C4-2B (cell line): ENCODE results near the gene TAS2R40.

Source experiments
- ZFX ChIP-seq: fragments of 450-650 bp; IDR thresholded peaks from 2 replicates; pipeline ENCODE4 v1.6.1; 2017
- TF ChIP-seq, protein P1 (sequence below): fragments of 450-650 bp; conservative IDR thresholded peaks from 2 replicates; pipeline ENCODE4 v1.5.1; 2017; ENCODE audit warnings: mild to moderate bottlenecking

DNA sequence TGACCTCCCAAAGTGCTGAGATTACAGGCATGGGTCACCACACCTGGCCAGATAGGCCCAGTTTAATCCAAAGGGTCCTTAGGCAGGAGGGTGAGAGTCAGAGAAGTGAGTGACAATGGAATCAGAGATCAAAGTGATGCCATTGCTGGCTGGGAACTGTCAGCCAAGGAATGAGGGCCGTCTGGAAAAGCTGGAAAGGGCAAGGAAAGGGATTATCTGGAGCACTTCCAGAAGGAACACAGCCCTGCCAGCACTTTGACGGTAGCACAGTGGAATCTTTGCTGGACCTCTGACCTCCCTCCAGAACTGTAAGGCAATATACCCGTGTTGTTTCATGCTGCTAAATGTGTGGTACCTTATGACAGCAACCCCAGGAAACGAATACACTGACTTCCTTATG is 11.3 kb upstream of the TAS2R40 start:
- TF ChIP-seq, protein P1, sequence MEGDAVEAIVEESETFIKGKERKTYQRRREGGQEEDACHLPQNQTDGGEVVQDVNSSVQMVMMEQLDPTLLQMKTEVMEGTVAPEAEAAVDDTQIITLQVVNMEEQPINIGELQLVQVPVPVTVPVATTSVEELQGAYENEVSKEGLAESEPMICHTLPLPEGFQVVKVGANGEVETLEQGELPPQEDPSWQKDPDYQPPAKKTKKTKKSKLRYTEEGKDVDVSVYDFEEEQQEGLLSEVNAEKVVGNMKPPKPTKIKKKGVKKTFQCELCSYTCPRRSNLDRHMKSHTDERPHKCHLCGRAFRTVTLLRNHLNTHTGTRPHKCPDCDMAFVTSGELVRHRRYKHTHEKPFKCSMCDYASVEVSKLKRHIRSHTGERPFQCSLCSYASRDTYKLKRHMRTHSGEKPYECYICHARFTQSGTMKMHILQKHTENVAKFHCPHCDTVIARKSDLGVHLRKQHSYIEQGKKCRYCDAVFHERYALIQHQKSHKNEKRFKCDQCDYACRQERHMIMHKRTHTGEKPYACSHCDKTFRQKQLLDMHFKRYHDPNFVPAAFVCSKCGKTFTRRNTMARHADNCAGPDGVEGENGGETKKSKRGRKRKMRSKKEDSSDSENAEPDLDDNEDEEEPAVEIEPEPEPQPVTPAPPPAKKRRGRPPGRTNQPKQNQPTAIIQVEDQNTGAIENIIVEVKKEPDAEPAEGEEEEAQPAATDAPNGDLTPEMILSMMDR: no peak
- no peak for TF ChIP-seq ZFX
